ENCODE data around the gene DRGX. TPM values are rescaled to one million over a fixed set of nuclear protein-coding genes. Genes with fewer than 3 reads are reported as not detected.

The DRGX gene
- polyA plus RNA-seq, 1 experiment = not detected

GRCh38 chr10:49403363-49403762 lies 7.5 kb upstream of the DRGX start:
- CTCF ChIA-PET = interaction anchor here (1.5 kb wide), 1 partner anchor 109 kb away, joined by 8 read pairs; no protein-coding TSS in a partner anchor
- DNase-seq (ENCODE audit: low read depth, low spot score) = no peak
- no peak for TF ChIP-seq CTCF (IDR thresholded peaks at IDR 0.05; ENCODE audit: low read depth, low read length)
- Histone ChIP-seq H3K4me3 (ENCODE audit: low read depth, low read length) (no peak overlapping the region), H3K27ac (ENCODE audit: low read depth, low read length) (no peak overlapping the region), H3K9me3 (ENCODE audit: control insufficient read depth, insufficient read depth, low read length) (no peaks in the 10 kb centered on the region; the same call in 1 of the 2 replicates), H3K27me3 (ENCODE audit: control insufficient read depth, insufficient read depth, low read length) (peaks cover 27% of the 10 kb centered on the region)
- POLR2A ChIA-PET = no interaction called here

- POLR2A ChIA-PET = no interaction called here
- CTCF ChIA-PET = interaction anchor here (1.9 kb wide), 1 partner anchor 112 kb away, joined by 5 read pairs; no protein-coding TSS in a partner anchor
- no peak for TF ChIP-seq CTCF (IDR thresholded peaks at IDR 0.05; ENCODE audit: low read depth, low read length)
- DNase-seq (ENCODE audit: low read depth, low spot score) = no peak
- H3K27ac ChIP-seq (ENCODE audit: low read depth, low read length) = no peak overlapping the region
- no peak overlapping the region for H3K4me3 ChIP-seq (ENCODE audit: low read depth, low read length)
- H3K9me3 ChIP-seq (ENCODE audit: control insufficient read depth, insufficient read depth, low read length) = peaks cover 9% of the 10 kb centered on the region; the same call in 1 of the 2 replicates
- H3K27me3 ChIP-seq (ENCODE audit: control insufficient read depth, insufficient read depth, low read length) = peaks cover 49% of the 10 kb centered on the region
Measured at GRCh38 chr10:49400365-49400764, 4.5 kb upstream of the DRGX start.

- Histone ChIP-seq H3K9me3 (ENCODE audit: control insufficient read depth, insufficient read depth, low read length) (peaks cover 9% of the 10 kb centered on the region; the same call in 1 of the 2 replicates), H3K27me3 (ENCODE audit: control insufficient read depth, insufficient read depth, low read length) (peaks cover 62% of the 10 kb centered on the region), H3K27ac (ENCODE audit: low read depth, low read length) (no peak overlapping the region), H3K4me3 (ENCODE audit: low read depth, low read length) (no peak overlapping the region)
- no peak for DNase-seq (ENCODE audit: low read depth, low spot score)
- ChIA-PET CTCF (interaction anchor here (0.7 to 1.6 kb wide), 3 partner anchors 9 to 743 kb away, joined by 3 to 11 read pairs (median 4); no protein-coding TSS in a partner anchor), POLR2A (no interaction called here)
- TF ChIP-seq CTCF (IDR thresholded peaks at IDR 0.05; ENCODE audit: low read depth, low read length) = no peak
Measured at GRCh38 chr10:49398986-49399385, 3.1 kb upstream of the DRGX start.

- Histone ChIP-seq H3K27me3 (ENCODE audit: control insufficient read depth, insufficient read depth, low read length) (peaks cover 69% of the 10 kb centered on the region), H3K27ac (ENCODE audit: low read depth, low read length) (no peak overlapping the region), H3K4me3 (ENCODE audit: low read depth, low read length) (peak overlapping the region; percentile 37; the same call in 1 of the 2 replicates), H3K9me3 (ENCODE audit: control insufficient read depth, insufficient read depth, low read length) (peaks cover 9% of the 10 kb centered on the region; the same call in 1 of the 2 replicates)
- CTCF ChIA-PET = interaction anchor here (0.7 to 1.6 kb wide), 4 partner anchors 9 to 740 kb away, joined by 3 to 11 read pairs (median 4); no protein-coding TSS in a partner anchor
- DNase-seq (ENCODE audit: low read depth, low spot score) = no peak
- POLR2A ChIA-PET = no interaction called here
- no peak for TF ChIP-seq CTCF (IDR thresholded peaks at IDR 0.05; ENCODE audit: low read depth, low read length)
Measured at GRCh38 chr10:49398000-49398861, 2.3 kb upstream of the DRGX start.

Data from AG04450 (cell line).